GM18951 (cell line): ENCODE measurements around the gene NYAP2.

ENCODE experiments used
- POLR2A ChIP-seq: IDR thresholded peaks from 4 replicates; pipeline ENCODE4 v1.6.1; 2011; ENCODE audit warnings: mild to moderate bottlenecking; ENCODE audit not compliant: insufficient read length, insufficient read depth; ENCODE audit errors: extremely low read depth
- in situ Hi-C: fragments of 300-500 bp; cut with MboI; formaldehyde crosslinking; loops from one replicate; pipeline ENCODE4 v1.12.0; 2022; ENCODE audit warnings: low sequenced_read_pairs, mixed read lengths, inconsistent platforms; ENCODE audit not compliant: unreplicated experiment

Gene NYAP2

GRCh38 chr2:225559072-225559415, 159.5 kb downstream of the NYAP2 start:
- TF ChIP-seq POLR2A, result no peak
- in situ Hi-C loops, result no loop called here

GRCh38 chr2:225566798-225567197, 167.3 kb downstream of the NYAP2 start:
- in situ Hi-C loops, result no loop called here
- TF ChIP-seq POLR2A, result no peak

- in situ Hi-C loops, result no loop called here
- TF ChIP-seq POLR2A, result no peak
Observed at GRCh38 chr2:225569995-225570394, 170.5 kb downstream of the NYAP2 start.

GRCh38 chr2:225573603-225574002, 174.1 kb downstream of the NYAP2 start:
- in situ Hi-C loops, result no loop called here
- TF ChIP-seq POLR2A, result no peak

GRCh38 chr2:225574582-225575138, 175.2 kb downstream of the NYAP2 start:
- in situ Hi-C loops, result no loop called here
- TF ChIP-seq POLR2A, result no peak

GRCh38 chr2:225581135-225581534, 181.6 kb downstream of the NYAP2 start:
- no peak for TF ChIP-seq POLR2A
- in situ Hi-C loops, result no loop called here

- in situ Hi-C loops, result no loop called here
- TF ChIP-seq POLR2A, result no peak
Observed at GRCh38 chr2:225581906-225582305, 182.4 kb downstream of the NYAP2 start.

- in situ Hi-C loops, result no loop called here
- no peak for TF ChIP-seq POLR2A
Observed at GRCh38 chr2:225582355-225583116, 183.0 kb downstream of the NYAP2 start.

GRCh38 chr2:225584796-225585195, 185.3 kb downstream of the NYAP2 start:
- in situ Hi-C loops, result no loop called here
- TF ChIP-seq POLR2A, result no peak

- in situ Hi-C loops, result no loop called here
- TF ChIP-seq POLR2A, result no peak
Observed at GRCh38 chr2:225590932-225591331, 191.4 kb downstream of the NYAP2 start.

GRCh38 chr2:225597911-225598310, 198.4 kb downstream of the NYAP2 start:
- no peak for TF ChIP-seq POLR2A

GRCh38 chr2:225598426-225598825, 198.9 kb downstream of the NYAP2 start:
- no peak for TF ChIP-seq POLR2A
- in situ Hi-C loops, result no loop called here

More at GRCh38 chr2:225597911-225598310, 198.4 kb downstream of the NYAP2 start:
- in situ Hi-C loops, result no loop called here

- in situ Hi-C loops, result no loop called here
- no peak for TF ChIP-seq POLR2A
Observed at GRCh38 chr2:225598897-225599296, 199.4 kb downstream of the NYAP2 start.

- TF ChIP-seq POLR2A, result no peak
- in situ Hi-C loops, result no loop called here
Observed at GRCh38 chr2:225599856-225600255, 200.3 kb downstream of the NYAP2 start.
